Measurements from ENCODE around the gene PPP1R18. TPM values are rescaled to one million over a fixed set of nuclear protein-coding genes. Genes with fewer than 3 reads are reported as not detected.

Gene PPP1R18
- total RNA-seq, 4 donors from 2014 or later: 11.5 to 46.0 (median 14.9) TPM

- 88% methylated on average over 4 of the region's 4 CpGs; no CpG with 5 or more reads in 1 of the 2 donors for WGBS, 2 donors (ENCODE audit: low coverage in 1 of 2)
- no peak overlapping the region for H3K27ac ChIP-seq
- in situ Hi-C loops (cut with MboI; ENCODE audit: low pct_ligation_motif_present in 1 of 4, low pct_unique_long_range_greater_than_20kb in 1 of 4, low sequenced_read_pairs in 3 of 4): no loop called here
- DNase-seq: no peak
- H3K4me1 ChIP-seq: no peaks in the 10 kb centered on the region
- no peaks in the 10 kb centered on the region for H3K9me3 ChIP-seq
- no peaks in the 10 kb centered on the region for H3K27me3 ChIP-seq
- intact Hi-C loops (cut with DNase I; ENCODE audit: low total_unique reads): no loop called here
- H3K36me3 ChIP-seq: no peaks in the 10 kb centered on the region
- no peak for TF ChIP-seq POLR2A (IDR thresholded peaks at IDR 0.05)
- TF ChIP-seq EP300 (IDR thresholded peaks at IDR 0.05; ENCODE audit: low read depth): no peak
- TF ChIP-seq POLR2AphosphoS5 (IDR thresholded peaks at IDR 0.05): no peak
- TF ChIP-seq, protein P1, sequence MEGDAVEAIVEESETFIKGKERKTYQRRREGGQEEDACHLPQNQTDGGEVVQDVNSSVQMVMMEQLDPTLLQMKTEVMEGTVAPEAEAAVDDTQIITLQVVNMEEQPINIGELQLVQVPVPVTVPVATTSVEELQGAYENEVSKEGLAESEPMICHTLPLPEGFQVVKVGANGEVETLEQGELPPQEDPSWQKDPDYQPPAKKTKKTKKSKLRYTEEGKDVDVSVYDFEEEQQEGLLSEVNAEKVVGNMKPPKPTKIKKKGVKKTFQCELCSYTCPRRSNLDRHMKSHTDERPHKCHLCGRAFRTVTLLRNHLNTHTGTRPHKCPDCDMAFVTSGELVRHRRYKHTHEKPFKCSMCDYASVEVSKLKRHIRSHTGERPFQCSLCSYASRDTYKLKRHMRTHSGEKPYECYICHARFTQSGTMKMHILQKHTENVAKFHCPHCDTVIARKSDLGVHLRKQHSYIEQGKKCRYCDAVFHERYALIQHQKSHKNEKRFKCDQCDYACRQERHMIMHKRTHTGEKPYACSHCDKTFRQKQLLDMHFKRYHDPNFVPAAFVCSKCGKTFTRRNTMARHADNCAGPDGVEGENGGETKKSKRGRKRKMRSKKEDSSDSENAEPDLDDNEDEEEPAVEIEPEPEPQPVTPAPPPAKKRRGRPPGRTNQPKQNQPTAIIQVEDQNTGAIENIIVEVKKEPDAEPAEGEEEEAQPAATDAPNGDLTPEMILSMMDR (IDR thresholded peaks at IDR 0.05): no peak
- no peak overlapping the region for H3K4me3 ChIP-seq
Measured at GRCh38 chr6:30703821-30704220, 17.4 kb upstream of the PPP1R18 start.

GRCh38 chr6:30703011-30703410 is 16.6 kb upstream of the PPP1R18 start:
- intact Hi-C loops (cut with DNase I; ENCODE audit: low total_unique reads): no loop called here

DNA sequence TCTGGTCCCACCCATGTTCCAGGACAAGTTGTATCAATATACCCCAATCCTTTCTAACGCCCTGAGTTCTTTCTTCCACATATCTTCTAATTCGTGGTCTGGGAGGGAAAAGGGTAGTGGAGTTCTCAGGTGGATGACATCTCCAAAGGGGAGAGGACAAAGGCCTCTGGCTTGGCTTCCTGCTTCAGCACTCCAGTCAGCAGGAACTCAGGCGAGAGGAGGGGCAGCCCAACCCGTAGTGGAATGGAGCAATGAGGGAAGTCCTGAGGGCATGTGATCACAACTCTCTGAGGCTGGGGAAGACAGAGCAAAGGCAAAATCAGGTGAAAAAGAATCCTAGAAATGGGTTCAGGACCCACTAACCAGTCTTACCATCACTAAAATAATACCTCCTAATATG is 13.9 kb upstream of the PPP1R18 start:
- intact Hi-C loops (cut with DNase I; ENCODE audit: low total_unique reads): no loop called here
- Histone ChIP-seq H3K4me1 (no peaks in the 10 kb centered on the region), H3K27me3 (no peaks in the 10 kb centered on the region), H3K27ac (no peak overlapping the region), H3K4me3 (no peak overlapping the region), H3K36me3 (no peaks in the 10 kb centered on the region), H3K9me3 (no peaks in the 10 kb centered on the region)
- 70 to 83% methylated on average over 2 to 4 of the region's 4 CpGs for WGBS, 2 donors (ENCODE audit: low coverage in 1 of 2)
- TF ChIP-seq EP300 (IDR thresholded peaks at IDR 0.05; ENCODE audit: low read depth) (no peak), POLR2AphosphoS5 (IDR thresholded peaks at IDR 0.05) (no peak), POLR2A (IDR thresholded peaks at IDR 0.05) (no peak)
- TF ChIP-seq, protein P1 (IDR thresholded peaks at IDR 0.05): no peak
- no peak for DNase-seq
- in situ Hi-C loops (cut with MboI; ENCODE audit: low pct_ligation_motif_present in 1 of 4, low pct_unique_long_range_greater_than_20kb in 1 of 4, low sequenced_read_pairs in 3 of 4): no loop called here

More at GRCh38 chr6:30703011-30703410, 16.6 kb upstream of the PPP1R18 start:
- Histone ChIP-seq H3K4me3 (no peak overlapping the region), H3K36me3 (no peaks in the 10 kb centered on the region), H3K4me1 (no peaks in the 10 kb centered on the region), H3K9me3 (no peaks in the 10 kb centered on the region), H3K27ac (no peak overlapping the region), H3K27me3 (no peaks in the 10 kb centered on the region)
- TF ChIP-seq POLR2A (IDR thresholded peaks at IDR 0.05): no peak
- no peak for TF ChIP-seq POLR2AphosphoS5 (IDR thresholded peaks at IDR 0.05)
- TF ChIP-seq, protein P1 (IDR thresholded peaks at IDR 0.05): no peak
- no peak for TF ChIP-seq EP300 (IDR thresholded peaks at IDR 0.05; ENCODE audit: low read depth)
- no peak for DNase-seq
- in situ Hi-C loops (cut with MboI; ENCODE audit: low pct_ligation_motif_present in 1 of 4, low pct_unique_long_range_greater_than_20kb in 1 of 4, low sequenced_read_pairs in 3 of 4): no loop called here
- WGBS, 2 donors (ENCODE audit: low coverage in 1 of 2): 97% methylated on average over 10 of the region's 10 CpGs; no CpG with 5 or more reads in 1 of the 2 donors

DNA sequence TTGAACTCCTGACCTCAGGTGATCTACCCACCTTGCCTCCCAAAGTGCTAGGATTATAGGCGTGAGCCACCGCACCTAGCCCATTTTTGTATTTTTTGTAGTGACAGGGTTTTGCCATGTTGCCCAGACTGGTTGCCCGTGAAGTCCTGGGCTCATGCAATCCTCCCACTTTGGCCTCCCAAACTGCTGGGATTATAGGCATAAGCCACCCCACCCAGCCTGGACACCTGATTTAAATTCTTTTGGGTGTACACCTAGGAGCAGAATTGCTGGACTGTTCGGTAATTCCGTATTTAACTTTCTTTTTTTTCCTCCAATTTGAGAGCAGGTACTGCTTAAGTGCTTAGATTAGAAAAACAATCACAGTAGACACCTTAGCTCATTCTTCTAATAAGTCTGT is 10.0 kb upstream of the PPP1R18 start:
- H3K27me3 ChIP-seq: no peaks in the 10 kb centered on the region
- H3K9me3 ChIP-seq: no peaks in the 10 kb centered on the region
- H3K27ac ChIP-seq: no peak overlapping the region
- no peaks in the 10 kb centered on the region for H3K36me3 ChIP-seq
- WGBS, 2 donors (ENCODE audit: low coverage in 1 of 2): 92 to 96% methylated on average over 2 to 5 of the region's 5 CpGs
- H3K4me3 ChIP-seq: no peak overlapping the region
- intact Hi-C loops (cut with DNase I; ENCODE audit: low total_unique reads) (no loop called here), in situ Hi-C loops (cut with MboI; ENCODE audit: low pct_ligation_motif_present in 1 of 4, low pct_unique_long_range_greater_than_20kb in 1 of 4, low sequenced_read_pairs in 3 of 4) (no loop called here)
- no peak for TF ChIP-seq POLR2A (IDR thresholded peaks at IDR 0.05)
- TF ChIP-seq, protein P1 (IDR thresholded peaks at IDR 0.05): no peak
- TF ChIP-seq EP300 (IDR thresholded peaks at IDR 0.05; ENCODE audit: low read depth): no peak
- TF ChIP-seq POLR2AphosphoS5 (IDR thresholded peaks at IDR 0.05): no peak
- no peak for DNase-seq
- H3K4me1 ChIP-seq: peaks cover 0 to 3% (median 1%) of the 10 kb centered on the region in 4 donors
